Naive thymus-derived CD4-positive, alpha-beta T cell (primary cell): ENCODE data around the gene MMS19. TPM values are rescaled to one million over a fixed set of nuclear protein-coding genes. Genes with fewer than 3 reads are reported as not detected.
"Not testable (repeated sequence)": the region's sequence is repeated elsewhere in the genome, so short reads cannot be mapped to it uniquely, and the experiment has no call there.

Experiments used
- ATAC-seq: fragments of 150-1000 bp; cut with Tn5 transposase; 2 replicates; pipeline ENCODE4 v1.10.0; 2021; ENCODE audit warnings: mild to moderate bottlenecking, moderate library complexity
- CTCF ChIA-PET: fragments of 350-600 bp; sonication (Branson Sonifier 250); formaldehyde crosslinking; loops from one replicate; lab custom pipeline; 2021; ENCODE audit warnings: antibody characterized with exemption; lab: Charles Lee
- POLR2A ChIA-PET: fragments of 350-600 bp; sonication (Branson Sonifier 250); formaldehyde crosslinking; loops from one replicate; lab custom pipeline; 2021; ENCODE audit warnings: antibody characterized with exemption, inconsistent platforms; lab: Charles Lee
- DNase-seq, 9 donors: peaks; one replicate each; pipeline versions ENCODE4 v3.0.0 to v3.0.0-alpha.2; 2020 to 2022; ENCODE audit warnings: mixed read lengths in 1 of 9
- H3K27ac ChIP-seq: one replicate; pipeline ENCODE4 v1.7.0; 2013; ENCODE audit warnings: mild to moderate bottlenecking, low read depth, low read length, moderate library complexity
- H3K27me3 ChIP-seq, 2 donors: one replicate each; pipeline ENCODE4 v1.7.0; 2013; ENCODE audit warnings: low read length in 2 of 2, mild to moderate bottlenecking in 2 of 2, moderate library complexity in 2 of 2; ENCODE audit not compliant: control insufficient read depth in 2 of 2, insufficient read depth in 2 of 2
- H3K36me3 ChIP-seq, 3 experiments: 1 replicate in 2 of 3; 2 replicates in 1 of 3; pipeline ENCODE4 v1.7.0; 2013; ENCODE audit warnings: low read length in 3 of 3, mild to moderate bottlenecking in 3 of 3, moderate library complexity in 1 of 3; ENCODE audit not compliant: insufficient read depth in 3 of 3, control insufficient read depth in 2 of 3
- H3K4me1 ChIP-seq, 2 donors: one replicate each; pipeline ENCODE4 v1.7.0; 2013; ENCODE audit warnings: low read length in 2 of 2, mild to moderate bottlenecking in 2 of 2, moderate library complexity in 1 of 2; ENCODE audit not compliant: control insufficient read depth in 2 of 2, insufficient read depth in 2 of 2
- H3K4me3 ChIP-seq: 2 replicates; pipeline ENCODE4 v1.7.0; 2013; ENCODE audit warnings: mild to moderate bottlenecking, low read length
- H3K9me3 ChIP-seq, 3 experiments: 1 replicate in 2 of 3; 2 replicates in 1 of 3; pipeline ENCODE4 v1.7.0; 2013; ENCODE audit warnings: low read length in 3 of 3; ENCODE audit not compliant: control insufficient read depth in 2 of 3
- H3K27ac Mint-ChIP-seq, 9 donors: one replicate each; pipeline ENCODE4 v1.8.0; 2020 to 2022; ENCODE audit warnings: mixed read lengths in 9 of 9, mild to moderate bottlenecking in 8 of 9, moderate library complexity in 5 of 9, inconsistent platforms in 2 of 9
- H3K27me3 Mint-ChIP-seq, 5 donors: one replicate each; pipeline ENCODE4 v1.8.0; 2021 to 2022; ENCODE audit warnings: mixed read lengths in 5 of 5, mild to moderate bottlenecking in 1 of 5
- H3K36me3 Mint-ChIP-seq, 5 donors: one replicate each; pipeline ENCODE4 v1.8.0; 2020 to 2022; ENCODE audit warnings: mixed read lengths in 5 of 5, mild to moderate bottlenecking in 3 of 5, inconsistent platforms in 1 of 5
- H3K4me1 Mint-ChIP-seq, 7 donors: one replicate each; pipeline ENCODE4 v1.8.0; 2020 to 2022; ENCODE audit warnings: mixed read lengths in 7 of 7, mild to moderate bottlenecking in 3 of 7, inconsistent platforms in 1 of 7
- H3K4me3 Mint-ChIP-seq, 10 donors: one replicate each; pipeline ENCODE4 v1.8.0; 2020 to 2022; ENCODE audit warnings: mild to moderate bottlenecking in 10 of 10, mixed read lengths in 10 of 10, moderate library complexity in 6 of 10, inconsistent platforms in 2 of 10
- H3K9me3 Mint-ChIP-seq, 11 donors: one replicate each; pipeline ENCODE4 v1.8.0; 2020 to 2022; ENCODE audit warnings: mixed read lengths in 11 of 11, mild to moderate bottlenecking in 4 of 11, inconsistent platforms in 1 of 11, moderate library complexity in 1 of 11
- intact Hi-C, 2 donors: fragments of 100-400 bp; cut with micrococcal nuclease; formaldehyde crosslinking; loops; one replicate each; pipeline ENCODE4 v1.15.1; 2023
- polyA plus RNA-seq, 2 donors: library from polyadenylated mRNA; unstranded; fragments of 300-500 nt; fragmentation: Illumina TruSeq; gene quantifications; one replicate each; pipeline ENCODE4 v1.2.3, GENCODE V29; 2021
- total RNA-seq, 6 experiments: library from RNA in 5 of 6; stranded (reverse) in 5 of 6; gene quantifications; 1 replicate in 5 of 6; 2 replicates in 1 of 6; pipeline ENCODE4 v1.2.3 and lab custom pipeline; 2021 to 2026

The MMS19 gene
- total and polyA plus RNA-seq, 7 experiments from 2014 or later: 37.4 to 113 (median 82.0) TPM

DNA sequence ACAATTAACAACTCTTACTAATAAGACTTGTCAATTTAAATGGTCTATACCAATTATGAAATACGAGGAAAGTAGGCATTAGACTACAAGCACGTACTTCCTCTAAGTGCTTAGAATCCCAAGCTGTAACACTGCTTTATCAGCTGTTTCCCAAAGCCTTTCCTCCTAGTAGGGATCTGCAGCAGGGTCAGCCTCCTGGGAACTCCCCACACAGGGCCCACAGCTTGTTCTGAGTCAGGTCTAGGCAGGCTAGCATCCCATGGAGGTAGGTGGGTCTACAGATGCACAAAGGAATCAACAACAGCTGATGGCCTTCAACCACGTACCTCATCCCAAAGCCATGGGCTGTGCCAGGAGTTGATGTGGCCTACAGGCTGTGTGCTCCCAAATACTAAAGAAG is 14.7 kb downstream of the MMS19 start:
- Mint-ChIP-seq H3K36me3 (peaks cover 0 to 26% (median 13%) of the 10 kb centered on the region in 5 donors), H3K9me3 (no peaks in the 10 kb centered on the region), H3K4me1 (peaks cover 1 to 22% (median 14%) of the 10 kb centered on the region in 7 donors), H3K27ac (peak overlapping the region in 2 of 9 donors; percentile 62), H3K27me3 (no peaks in the 10 kb centered on the region), H3K4me3 (no peak overlapping the region)
- DNase-seq: no peak
- Histone ChIP-seq H3K4me1 (no peaks in the 10 kb centered on the region), H3K36me3 (peaks cover 9 to 49% (median 12%) of the 10 kb centered on the region in 3 experiments), H3K27me3 (no peaks in the 10 kb centered on the region), H3K4me3 (no peak overlapping the region), H3K27ac (no peak overlapping the region), H3K9me3 (no peaks in the 10 kb centered on the region)
- no peak for ATAC-seq
- CTCF ChIA-PET: interaction anchor here (0.7 kb wide), 1 partner anchor 38 kb away, joined by 4 read pairs; no protein-coding TSS in a partner anchor
- intact Hi-C loops: loop anchor here in 1 of 2 donors (2.0 kb wide), 1 partner anchor 15 kb away; the partner anchor contains the start of genes MMS19 and UBTD1
- POLR2A ChIA-PET: no interaction called here

DNA sequence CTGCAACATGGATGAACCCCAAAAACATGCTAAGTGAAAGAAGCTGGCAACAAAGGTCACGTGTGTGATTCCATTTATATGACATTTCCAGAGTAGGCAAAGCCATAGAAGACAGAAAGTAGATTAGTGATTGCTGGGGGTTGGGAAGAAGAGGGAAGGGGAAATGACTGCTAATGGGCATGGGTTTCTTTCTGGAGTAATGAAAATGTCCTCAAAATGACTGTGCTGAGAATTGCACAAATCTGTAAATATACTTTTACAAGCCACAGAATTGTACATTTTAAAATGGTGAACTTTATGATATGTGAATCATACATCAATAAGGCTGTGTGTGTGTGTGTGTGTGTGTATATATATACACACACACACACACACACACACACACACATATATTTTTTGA is 15.8 kb downstream of the MMS19 start:
- peaks cover 12 to 60% (median 15%) of the 10 kb centered on the region in 3 experiments for H3K36me3 ChIP-seq
- no peak overlapping the region for H3K4me3 ChIP-seq
- ATAC-seq (no peak), DNase-seq (no peak)
- CTCF ChIA-PET: interaction anchor here (0.7 kb wide), 1 partner anchor 42 kb away, joined by 4 read pairs; no protein-coding TSS in a partner anchor
- H3K9me3 ChIP-seq: no peaks in the 10 kb centered on the region
- Mint-ChIP-seq H3K4me1 (peaks cover 1 to 16% (median 10%) of the 10 kb centered on the region in 7 donors), H3K9me3 (no peaks in the 10 kb centered on the region), H3K27me3 (no peaks in the 10 kb centered on the region), H3K36me3 (peaks cover 3 to 35% (median 15%) of the 10 kb centered on the region in 5 donors), H3K27ac (no peak overlapping the region), H3K4me3 (no peak overlapping the region)
- H3K27ac ChIP-seq: no peak overlapping the region
- no peaks in the 10 kb centered on the region for H3K27me3 ChIP-seq
- POLR2A ChIA-PET: interaction anchor here (1.4 kb wide), 1 partner anchor 8 kb away, joined by 3 read pairs; no protein-coding TSS in a partner anchor
- intact Hi-C loops: loop anchor here in 1 of 2 donors (2.0 kb wide), 1 partner anchor 16 kb away; the partner anchor contains the start of genes MMS19 and UBTD1
- no peaks in the 10 kb centered on the region for H3K4me1 ChIP-seq

DNA sequence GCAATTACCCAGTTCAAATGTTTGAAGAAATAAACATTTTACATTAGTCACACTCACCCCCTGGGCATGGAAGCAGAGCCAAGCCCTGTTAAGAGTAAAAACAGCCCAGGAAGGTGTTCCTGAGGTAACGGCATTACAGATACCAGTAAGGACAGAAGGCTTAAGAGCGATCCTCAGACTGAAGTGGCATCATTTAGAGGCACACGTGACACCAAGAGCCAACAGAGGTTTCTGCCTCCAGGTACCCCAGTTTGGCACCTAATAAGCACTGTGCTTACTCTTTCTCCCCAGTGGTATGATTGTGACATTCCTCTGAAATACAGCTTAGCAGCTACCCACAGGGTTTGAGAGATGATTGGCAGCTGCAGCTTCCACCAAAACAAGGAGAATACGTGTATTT is 17.2 kb downstream of the MMS19 start:
- H3K4me3 Mint-ChIP-seq: no peak overlapping the region
- ChIA-PET POLR2A (interaction anchor here (1.4 kb wide), 1 partner anchor 9 kb away, joined by 3 read pairs; no protein-coding TSS in a partner anchor), CTCF (no interaction called here)
- no peak overlapping the region for H3K4me3 ChIP-seq
- ATAC-seq (no peak), DNase-seq (no peak)
- H3K36me3 ChIP-seq: peaks cover 12 to 69% (median 23%) of the 10 kb centered on the region in 3 experiments
- no peak overlapping the region for H3K27ac ChIP-seq
- no peaks in the 10 kb centered on the region for H3K9me3 ChIP-seq
- no peaks in the 10 kb centered on the region for H3K4me1 ChIP-seq
- peak overlapping the region in 2 of 9 donors; percentile 32 to 38 for H3K27ac Mint-ChIP-seq
- intact Hi-C loops: no loop called here
- H3K4me1 Mint-ChIP-seq: peaks cover under 1 to 11% (median 4%) of the 10 kb centered on the region in 7 donors
- H3K27me3 ChIP-seq: no peaks in the 10 kb centered on the region
- no peaks in the 10 kb centered on the region for H3K9me3 Mint-ChIP-seq
- peaks cover 14 to 44% (median 21%) of the 10 kb centered on the region in 5 donors for H3K36me3 Mint-ChIP-seq
- no peaks in the 10 kb centered on the region for H3K27me3 Mint-ChIP-seq

DNA sequence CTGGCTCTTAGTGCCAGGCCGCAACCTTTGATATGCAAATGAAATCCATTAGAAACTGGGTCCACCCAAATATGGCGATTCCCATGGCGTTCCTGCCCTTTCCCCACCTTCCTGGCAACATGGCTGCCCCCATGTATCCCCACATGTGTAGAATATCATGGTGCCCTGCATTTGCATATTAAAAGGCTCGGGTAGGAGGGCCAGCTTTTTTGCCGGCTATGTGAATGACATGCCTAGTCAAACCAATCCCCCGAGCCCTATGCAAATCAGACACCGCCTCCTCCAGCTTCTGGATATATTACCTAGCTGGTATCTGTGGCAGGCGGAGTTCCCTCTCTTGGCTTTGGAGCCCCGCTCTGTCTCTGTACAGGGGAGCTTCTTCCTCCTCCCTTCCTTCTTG is 18.3 kb downstream of the MMS19 start:
- Histone ChIP-seq H3K36me3 (peaks cover 12 to 78% (median 25%) of the 10 kb centered on the region in 3 experiments), H3K9me3 (no peaks in the 10 kb centered on the region), H3K4me3 (no peak overlapping the region), H3K27me3 (no peaks in the 10 kb centered on the region), H3K27ac (no peak overlapping the region), H3K4me1 (no peaks in the 10 kb centered on the region)
- Mint-ChIP-seq H3K4me1 (peaks cover 0 to 9% (median 3%) of the 10 kb centered on the region in 7 donors), H3K27ac (peak overlapping the region in 2 of 9 donors; percentile 8 to 54), H3K27me3 (no peaks in the 10 kb centered on the region), H3K9me3 (peaks cover 0 to 3% (median 0%) of the 10 kb centered on the region in 11 donors), H3K36me3 (peaks cover 16 to 55% (median 27%) of the 10 kb centered on the region in 5 donors), H3K4me3 (no peak overlapping the region)
- CTCF ChIA-PET: no interaction called here
- DNase-seq: no peak
- intact Hi-C loops: no loop called here
- POLR2A ChIA-PET: interaction anchor here (0.6 kb wide), 1 partner anchor 370 kb away, joined by 3 read pairs; the partner anchor contains the start of gene GOLGA7B
- ATAC-seq: no peak

DNA sequence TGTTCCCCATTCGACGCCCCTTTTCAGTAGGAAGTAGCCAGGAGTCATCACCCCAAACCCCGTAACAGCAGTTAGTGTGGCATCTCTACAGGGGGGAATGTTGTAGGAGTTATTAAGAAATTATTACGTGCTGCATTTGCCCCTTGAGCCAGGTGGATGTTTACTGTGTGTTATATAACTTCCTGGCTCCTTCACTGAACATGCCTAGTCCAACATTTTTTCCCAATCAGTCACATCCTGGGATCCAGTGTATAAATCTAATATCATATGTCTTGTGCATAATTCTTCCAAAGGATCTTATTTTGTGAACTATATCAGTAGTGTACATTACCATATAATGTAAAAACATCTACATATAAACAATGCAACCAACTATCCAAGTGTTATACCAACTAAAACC is 18.8 kb downstream of the MMS19 start:
- H3K27ac ChIP-seq, H3K4me3 Mint-ChIP-seq, DNase-seq, H3K27me3 ChIP-seq, H3K27me3 Mint-ChIP-seq, H3K4me3 ChIP-seq, POLR2A ChIA-PET, CTCF ChIA-PET, H3K9me3 Mint-ChIP-seq, intact Hi-C loops, H3K4me1 Mint-ChIP-seq, H3K4me1 ChIP-seq, H3K9me3 ChIP-seq, ATAC-seq: not testable (repeated sequence)
- peaks cover 12 to 83% (median 29%) of the 10 kb centered on the region in 3 experiments for H3K36me3 ChIP-seq
- peaks cover 18 to 60% (median 30%) of the 10 kb centered on the region in 5 donors for H3K36me3 Mint-ChIP-seq
- peak overlapping the region in 2 of 9 donors; percentile 14 for H3K27ac Mint-ChIP-seq

DNA sequence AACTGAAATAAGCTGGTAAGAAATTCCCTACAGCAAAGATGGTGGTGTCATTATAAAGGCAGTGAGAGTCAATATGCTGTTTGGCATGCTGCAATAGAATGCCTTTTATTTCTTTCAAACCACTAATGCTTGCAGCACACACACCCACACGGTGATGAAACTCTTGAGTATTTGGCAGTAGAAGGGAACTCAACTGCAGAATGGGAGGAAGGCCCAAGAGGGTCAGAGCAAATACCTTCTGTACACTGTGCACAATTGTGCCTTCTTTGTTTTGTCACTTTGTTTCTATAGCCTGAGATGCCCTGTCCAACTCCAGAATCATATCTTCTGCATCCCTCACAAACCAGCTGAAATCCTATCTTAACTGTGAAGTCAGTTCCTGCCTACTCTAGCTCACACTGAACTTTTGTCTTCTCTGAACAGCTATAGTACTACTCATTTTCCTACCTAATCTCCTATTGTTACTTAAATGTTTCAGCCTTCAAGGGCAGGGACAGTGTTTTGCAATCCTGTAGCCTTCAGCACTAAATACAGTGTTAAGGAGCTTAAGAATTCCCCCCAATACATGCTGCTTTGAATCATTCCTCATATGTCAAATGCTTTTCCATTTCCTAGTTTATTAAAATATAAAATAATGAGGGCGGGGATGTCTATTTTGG is 22.2 kb downstream of the MMS19 start:
- intact Hi-C loops: no loop called here
- Histone ChIP-seq H3K4me1 (no peaks in the 10 kb centered on the region), H3K9me3 (no peaks in the 10 kb centered on the region), H3K27ac (no peak overlapping the region), H3K36me3 (peaks cover 16 to 89% (median 38%) of the 10 kb centered on the region in 3 experiments), H3K27me3 (no peaks in the 10 kb centered on the region), H3K4me3 (no peak overlapping the region)
- H3K9me3 Mint-ChIP-seq: peaks cover 0 to 5% (median 0%) of the 10 kb centered on the region in 11 donors
- ATAC-seq (no peak), DNase-seq (no peak)
- ChIA-PET CTCF (interaction anchor here (1.3 kb wide), 1 partner anchor 77 kb away, joined by 4 read pairs; no protein-coding TSS in a partner anchor), POLR2A (interaction anchor here (0.5 to 1.4 kb wide), 2 partner anchors 148 to 637 kb away, joined by 3 to 8 read pairs; no protein-coding TSS in a partner anchor)
- H3K36me3 Mint-ChIP-seq: peaks cover 14 to 70% (median 40%) of the 10 kb centered on the region in 5 donors
- H3K27ac Mint-ChIP-seq: peak overlapping the region in 3 of 9 donors; percentile 18 to 39 (median 36)
- no peak overlapping the region for H3K4me3 Mint-ChIP-seq
- peaks cover 0 to 8% (median 0%) of the 10 kb centered on the region in 7 donors for H3K4me1 Mint-ChIP-seq
- H3K27me3 Mint-ChIP-seq: no peaks in the 10 kb centered on the region
